LNCAP (cell line): ENCODE data around the gene SLAMF9.

Experiments used
- CTCF ChIP-seq: fragments of 450-650 bp; IDR thresholded peaks from 2 replicates; pipeline ENCODE4 v1.5.1; 2017; ENCODE audit warnings: mild to moderate bottlenecking

SLAMF9 gene

GRCh38 chr1:159977364-159978106, 23.5 kb upstream of the SLAMF9 start:
- no peak for TF ChIP-seq CTCF

- TF ChIP-seq CTCF: no peak
These were observed 20.4 kb upstream of the SLAMF9 start for GRCh38 chr1:159974350-159974965.

- TF ChIP-seq CTCF: no peak
These were observed 19.4 kb upstream of the SLAMF9 start for GRCh38 chr1:159973350-159973940.

- no peak for TF ChIP-seq CTCF
These were observed 18.6 kb upstream of the SLAMF9 start for GRCh38 chr1:159972443-159973205.

- no peak for TF ChIP-seq CTCF
These were observed 16.9 kb upstream of the SLAMF9 start for GRCh38 chr1:159970932-159971342.

GRCh38 chr1:159968901-159969300, 14.9 kb upstream of the SLAMF9 start:
- no peak for TF ChIP-seq CTCF

GRCh38 chr1:159965263-159965662, 11.2 kb upstream of the SLAMF9 start:
- no peak for TF ChIP-seq CTCF
